Mononuclear cell (primary cell): ENCODE measurements around the gene SPTBN1. TPM values are rescaled to one million over a fixed set of nuclear protein-coding genes. Genes with fewer than 3 reads are reported as not detected.

Experiments
- H3K27me3 ChIP-seq: 2 replicates; pipeline ENCODE4 v1.6.0; 2011; ENCODE audit warnings: low read length, control low read depth; ENCODE audit not compliant: insufficient read depth
- H3K4me1 ChIP-seq: 2 replicates; pipeline ENCODE4 v1.5.1; 2011; ENCODE audit warnings: mild to moderate bottlenecking, low read length, control low read depth; ENCODE audit not compliant: insufficient read depth
- H3K4me3 ChIP-seq: 2 replicates; pipeline ENCODE4 v1.5.1; 2011; ENCODE audit warnings: mild to moderate bottlenecking, low read length, moderate library complexity
- H3K9me3 ChIP-seq: 2 replicates; pipeline ENCODE4 v1.5.1; 2011; ENCODE audit warnings: low read depth, mild to moderate bottlenecking, control low read depth, low read length
- total RNA-seq: library from RNA; depleted of rRNA; stranded (reverse); fragments of >200 nt; gene quantifications from one replicate; pipeline ENCODE4 v1.2.3, GENCODE V29; 2012

The SPTBN1 gene
- total RNA-seq, 1 donor: 107 TPM

DNA sequence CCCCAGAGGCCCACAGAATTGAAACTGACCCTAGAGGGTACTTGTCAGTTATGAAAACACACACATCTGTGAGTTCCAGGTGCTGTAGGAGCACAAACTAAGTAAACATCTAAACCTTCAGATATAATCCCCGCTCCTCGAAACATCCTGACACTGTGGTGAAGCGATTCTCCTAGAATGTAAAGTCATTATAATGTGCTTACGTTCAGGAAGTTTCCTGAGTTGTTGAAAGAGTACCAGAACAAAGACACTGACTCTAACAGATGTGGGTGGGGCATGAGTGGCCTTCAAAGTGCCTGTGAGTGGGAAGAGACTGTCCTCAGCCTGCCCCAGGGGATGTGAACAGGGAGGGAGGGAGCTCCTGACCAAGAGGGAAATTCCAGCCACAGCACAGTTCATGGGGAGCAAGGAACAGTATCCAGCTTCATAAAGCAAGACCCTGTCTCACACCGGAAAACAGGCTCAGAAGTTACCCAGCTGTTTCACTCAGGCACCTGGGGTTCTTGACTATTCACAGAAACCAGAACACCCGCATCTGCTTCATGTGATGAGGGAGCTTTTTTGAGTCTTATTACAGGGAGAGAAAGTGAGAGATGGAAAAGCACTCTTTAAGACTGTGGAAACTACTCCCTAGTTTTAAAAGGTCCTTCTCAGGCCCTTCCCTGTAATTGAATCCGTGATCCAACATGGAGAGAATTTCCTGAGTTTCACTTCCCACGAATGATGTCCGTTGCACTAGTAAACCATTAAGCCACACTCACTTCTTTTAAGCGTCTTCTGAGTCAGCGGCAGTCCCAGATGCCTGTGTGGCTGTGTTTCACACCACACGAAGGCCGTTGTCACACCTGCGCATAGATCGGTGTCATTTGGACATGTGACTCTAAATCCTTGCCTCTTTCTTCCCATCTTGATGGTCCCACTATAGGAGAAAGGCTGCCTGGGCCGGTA, 178.7 kb downstream of the SPTBN1 start:
- Histone ChIP-seq H3K4me3 (no peak overlapping the region), H3K9me3 (no peaks in the 10 kb centered on the region), H3K27me3 (no peaks in the 10 kb centered on the region), H3K4me1 (peaks cover 14% of the 10 kb centered on the region)

DNA sequence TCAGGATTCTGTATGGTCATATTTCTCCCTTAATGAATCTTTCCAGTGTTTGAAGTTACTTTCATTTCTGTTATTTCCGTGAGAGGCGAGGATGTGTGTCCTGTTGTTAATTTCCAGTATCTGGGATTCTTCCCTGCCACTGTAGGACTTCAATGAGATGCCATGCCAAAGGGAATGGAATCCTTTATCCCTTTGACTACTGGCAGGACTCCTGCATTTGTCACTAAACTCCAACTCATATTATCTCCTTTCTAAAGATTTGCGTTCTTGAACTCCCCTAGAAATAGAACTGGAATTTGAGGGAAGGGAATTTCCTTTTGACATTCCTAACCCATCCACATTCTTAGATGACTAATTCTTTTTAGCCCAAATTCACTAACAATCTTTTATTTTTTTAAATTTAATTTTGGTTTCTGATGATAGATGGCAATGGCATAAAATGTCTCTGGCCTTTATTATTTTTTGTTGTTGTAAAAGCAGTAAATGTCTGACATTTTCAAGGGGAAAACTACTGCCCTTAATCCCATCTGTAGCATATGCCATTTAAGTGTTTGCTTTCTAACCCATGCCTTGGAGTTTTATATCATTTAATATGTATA, 179.5 kb downstream of the SPTBN1 start:
- no peaks in the 10 kb centered on the region for H3K27me3 ChIP-seq
- no peaks in the 10 kb centered on the region for H3K9me3 ChIP-seq
- H3K4me1 ChIP-seq: peaks cover 14% of the 10 kb centered on the region
- H3K4me3 ChIP-seq: no peak overlapping the region

DNA sequence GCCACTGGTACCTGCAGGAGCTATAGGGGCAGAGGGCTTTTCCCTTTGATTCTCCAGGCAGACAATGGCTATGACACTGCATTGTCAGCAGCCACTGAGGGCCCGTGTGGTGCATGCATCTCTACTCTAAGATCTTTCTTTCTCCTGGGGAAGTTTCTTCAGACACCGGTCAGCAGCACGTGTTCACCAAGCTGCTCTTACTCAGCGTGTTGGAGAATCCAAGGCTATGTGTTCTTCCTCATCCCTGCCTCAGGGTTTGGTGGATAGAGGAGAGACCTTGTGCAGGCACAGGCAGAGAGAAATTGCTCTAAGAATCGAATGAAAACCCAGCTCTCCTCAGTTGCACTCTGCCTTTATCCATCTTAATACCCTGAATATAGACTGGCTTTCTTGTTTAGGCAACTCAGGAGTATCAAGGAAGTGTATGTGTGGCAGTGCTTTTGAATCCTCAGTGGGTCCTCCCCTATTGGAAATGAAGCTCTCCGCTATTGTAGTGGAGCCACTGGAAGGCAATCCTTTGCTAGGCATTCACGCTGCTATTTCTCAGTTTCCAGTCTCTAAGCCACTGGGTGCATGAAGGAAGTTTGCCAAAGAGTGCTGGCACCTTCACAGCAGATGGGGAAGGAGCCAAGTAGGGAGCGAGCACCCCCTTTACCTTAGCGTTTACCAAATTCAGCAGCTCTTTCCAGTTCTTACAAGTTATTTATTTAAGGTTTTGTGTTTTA, 180.4 kb downstream of the SPTBN1 start:
- H3K27me3 ChIP-seq: no peaks in the 10 kb centered on the region
- H3K4me3 ChIP-seq: no peak overlapping the region
- H3K9me3 ChIP-seq: no peaks in the 10 kb centered on the region
- peaks cover 14% of the 10 kb centered on the region for H3K4me1 ChIP-seq

DNA sequence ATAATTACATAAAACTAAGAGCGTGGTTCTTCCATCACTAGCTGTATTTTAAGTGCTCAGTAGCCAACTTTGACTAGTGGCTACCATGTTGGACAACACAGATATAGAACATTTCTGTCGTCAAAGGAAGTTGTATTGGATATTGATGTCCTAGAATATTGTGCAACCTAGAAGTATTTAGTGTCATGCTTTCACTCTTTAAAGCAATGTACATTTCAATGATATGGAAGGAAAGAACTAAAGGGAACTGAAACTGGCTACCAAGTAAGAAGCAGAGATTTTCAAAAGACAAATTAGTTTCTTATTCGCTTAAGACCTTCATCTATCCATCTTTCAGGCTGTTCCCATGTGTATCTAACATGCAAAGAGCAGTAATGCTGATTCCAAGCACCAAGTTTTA, 182.0 kb downstream of the SPTBN1 start:
- peaks cover 14% of the 10 kb centered on the region for H3K4me1 ChIP-seq
- H3K4me3 ChIP-seq: no peak overlapping the region
- H3K9me3 ChIP-seq: no peaks in the 10 kb centered on the region
- no peaks in the 10 kb centered on the region for H3K27me3 ChIP-seq

DNA sequence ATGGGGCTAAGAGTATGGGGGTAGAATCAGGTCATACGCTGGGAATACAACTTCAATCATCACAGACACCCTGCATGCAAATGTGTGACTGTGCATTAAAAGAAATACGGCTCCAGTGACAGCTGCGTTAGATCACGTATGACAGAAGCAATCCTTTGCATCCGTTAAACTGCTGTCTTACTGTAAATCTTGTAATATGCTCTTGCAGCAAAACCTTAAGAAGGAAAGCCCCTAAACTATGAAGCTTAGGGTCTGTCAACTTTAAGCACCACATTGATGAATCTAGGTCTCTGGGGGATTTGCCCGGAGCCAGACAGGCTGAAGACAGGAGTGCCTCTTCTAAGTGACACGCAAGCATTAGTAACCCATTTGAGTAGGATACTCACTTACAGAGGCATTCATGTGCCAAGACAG, 182.7 kb downstream of the SPTBN1 start:
- Histone ChIP-seq H3K27me3 (no peaks in the 10 kb centered on the region), H3K4me3 (no peak overlapping the region), H3K4me1 (peaks cover 14% of the 10 kb centered on the region), H3K9me3 (no peaks in the 10 kb centered on the region)

DNA sequence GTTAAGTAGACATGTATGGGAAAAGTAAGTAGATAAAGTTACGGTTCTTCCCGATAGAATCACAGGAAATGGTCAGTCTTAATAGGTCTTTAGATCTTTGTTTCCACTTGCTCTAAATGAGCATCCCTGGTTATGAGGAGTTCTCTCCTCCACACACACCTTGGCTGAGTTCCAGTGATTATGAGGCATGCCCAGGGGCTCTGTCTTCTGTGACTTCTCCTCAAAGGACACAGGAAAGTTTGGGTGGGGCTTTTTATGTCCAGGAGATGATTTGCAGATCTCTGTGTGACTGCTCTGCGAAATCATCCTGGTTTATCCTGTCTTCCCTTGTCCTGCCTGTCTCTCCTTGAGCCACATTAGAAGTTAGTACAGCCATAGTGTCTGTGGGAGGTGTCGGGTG, 183.5 kb downstream of the SPTBN1 start:
- Histone ChIP-seq H3K4me3 (no peak overlapping the region), H3K9me3 (no peaks in the 10 kb centered on the region), H3K27me3 (no peaks in the 10 kb centered on the region), H3K4me1 (peaks cover 10% of the 10 kb centered on the region)

DNA sequence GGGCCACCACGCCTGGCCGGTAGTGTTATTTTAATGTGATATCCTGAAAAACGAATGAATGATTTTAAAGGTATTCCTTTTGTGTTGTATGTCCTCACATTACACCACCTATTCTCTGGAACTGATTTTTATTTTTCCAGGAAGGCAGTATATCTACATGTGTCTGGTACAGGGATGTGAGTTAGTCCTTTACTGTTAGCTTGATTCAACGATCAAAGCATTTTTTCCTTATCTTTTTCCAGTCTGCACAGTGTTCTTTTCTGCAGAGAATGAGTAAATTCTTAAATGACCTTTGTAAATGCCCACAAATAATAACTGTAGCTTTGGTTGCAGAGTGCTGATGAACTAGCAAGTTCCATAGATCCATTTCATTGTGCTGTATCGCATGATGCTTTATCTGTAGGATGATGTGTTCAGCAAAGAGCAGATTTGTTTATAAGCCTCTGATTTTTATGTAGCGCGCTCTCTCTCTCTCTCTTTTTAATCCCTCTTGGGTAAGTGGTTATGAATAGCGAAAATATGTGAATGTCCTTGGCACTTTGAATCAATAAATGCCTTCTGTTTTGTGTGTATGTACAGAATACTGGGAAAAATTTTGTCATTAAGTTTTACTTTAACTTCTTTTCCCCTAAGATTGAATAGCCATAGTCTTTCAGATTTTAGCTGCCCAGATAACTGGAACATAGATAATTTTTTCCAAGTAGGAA, 184.9 kb downstream of the SPTBN1 start:
- Histone ChIP-seq H3K4me3 (no peak overlapping the region), H3K9me3 (no peaks in the 10 kb centered on the region), H3K4me1 (peaks cover 5% of the 10 kb centered on the region), H3K27me3 (no peaks in the 10 kb centered on the region)

DNA sequence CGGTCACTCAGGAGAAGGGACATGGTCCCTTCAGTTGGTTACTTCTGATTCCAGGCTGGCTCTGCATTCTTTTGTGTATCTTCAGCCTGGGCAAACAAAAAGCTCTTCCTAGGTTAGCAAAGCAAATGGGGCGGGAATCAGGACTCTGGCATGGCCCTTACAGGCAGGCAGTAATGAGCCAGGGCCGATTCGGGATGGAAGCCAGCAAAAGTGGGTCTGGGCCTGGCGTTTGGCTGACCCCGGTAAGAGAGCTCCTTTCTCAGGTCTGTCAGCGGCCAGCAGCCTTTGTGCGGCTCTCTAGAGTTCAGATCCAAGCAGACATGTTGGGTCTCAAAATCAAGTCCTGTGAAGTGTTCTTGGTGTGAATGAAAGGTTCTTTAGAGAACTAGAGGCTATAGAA, 185.9 kb downstream of the SPTBN1 start:
- Histone ChIP-seq H3K27me3 (no peaks in the 10 kb centered on the region), H3K4me3 (no peak overlapping the region), H3K4me1 (peaks cover 5% of the 10 kb centered on the region), H3K9me3 (no peaks in the 10 kb centered on the region)

DNA sequence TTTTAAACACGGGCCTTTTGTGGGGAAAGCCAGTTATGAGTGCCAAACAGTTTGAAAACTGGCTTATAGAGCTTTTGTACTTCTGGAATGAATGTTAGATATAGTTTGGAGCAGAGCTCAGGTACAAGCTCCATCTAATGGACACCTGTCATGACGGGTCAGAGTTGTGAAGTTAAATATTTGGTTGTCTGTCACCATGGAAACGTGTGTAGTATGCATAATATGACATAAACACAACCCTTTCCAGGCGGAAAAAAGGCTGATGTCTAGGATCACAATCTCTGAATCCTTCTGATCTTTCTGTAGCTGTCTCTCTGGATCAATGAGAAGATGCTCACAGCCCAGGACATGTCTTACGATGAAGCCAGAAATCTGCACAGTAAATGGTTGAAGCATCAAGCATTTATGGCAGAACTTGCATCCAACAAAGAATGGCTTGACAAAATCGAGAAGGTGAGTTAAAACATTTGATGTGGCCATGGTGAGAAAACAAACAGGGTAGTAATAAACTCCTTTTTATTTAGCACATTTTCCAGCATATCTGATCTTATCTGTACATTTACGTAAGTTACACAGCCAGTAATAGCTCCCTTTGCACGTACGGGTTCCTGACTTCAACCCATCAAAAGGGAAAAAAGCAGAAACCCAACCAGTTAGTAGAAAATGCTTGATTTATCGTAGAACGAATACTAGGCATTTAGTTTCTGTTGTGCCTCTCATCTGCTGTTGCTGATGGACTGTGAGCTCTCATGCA, 186.7 kb downstream of the SPTBN1 start:
- H3K4me1 ChIP-seq: peaks cover 5% of the 10 kb centered on the region
- no peaks in the 10 kb centered on the region for H3K27me3 ChIP-seq
- no peak overlapping the region for H3K4me3 ChIP-seq
- no peaks in the 10 kb centered on the region for H3K9me3 ChIP-seq

DNA sequence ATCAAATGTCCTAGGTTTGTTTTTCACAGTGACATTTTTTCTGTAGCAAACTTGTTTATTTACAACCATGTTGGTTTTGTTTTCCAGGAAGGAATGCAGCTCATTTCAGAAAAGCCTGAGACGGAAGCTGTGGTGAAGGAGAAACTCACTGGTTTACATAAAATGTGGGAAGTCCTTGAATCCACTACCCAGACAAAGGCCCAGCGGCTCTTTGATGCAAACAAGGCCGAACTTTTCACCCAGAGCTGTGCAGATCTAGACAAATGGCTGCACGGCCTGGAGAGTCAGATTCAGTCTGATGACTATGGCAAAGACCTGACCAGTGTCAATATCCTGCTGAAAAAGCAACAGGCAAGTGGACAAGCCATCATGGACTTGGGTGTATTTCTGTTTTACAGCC, 188.1 kb downstream of the SPTBN1 start:
- no peaks in the 10 kb centered on the region for H3K4me1 ChIP-seq
- no peaks in the 10 kb centered on the region for H3K27me3 ChIP-seq
- no peak overlapping the region for H3K4me3 ChIP-seq
- H3K9me3 ChIP-seq: no peaks in the 10 kb centered on the region

DNA sequence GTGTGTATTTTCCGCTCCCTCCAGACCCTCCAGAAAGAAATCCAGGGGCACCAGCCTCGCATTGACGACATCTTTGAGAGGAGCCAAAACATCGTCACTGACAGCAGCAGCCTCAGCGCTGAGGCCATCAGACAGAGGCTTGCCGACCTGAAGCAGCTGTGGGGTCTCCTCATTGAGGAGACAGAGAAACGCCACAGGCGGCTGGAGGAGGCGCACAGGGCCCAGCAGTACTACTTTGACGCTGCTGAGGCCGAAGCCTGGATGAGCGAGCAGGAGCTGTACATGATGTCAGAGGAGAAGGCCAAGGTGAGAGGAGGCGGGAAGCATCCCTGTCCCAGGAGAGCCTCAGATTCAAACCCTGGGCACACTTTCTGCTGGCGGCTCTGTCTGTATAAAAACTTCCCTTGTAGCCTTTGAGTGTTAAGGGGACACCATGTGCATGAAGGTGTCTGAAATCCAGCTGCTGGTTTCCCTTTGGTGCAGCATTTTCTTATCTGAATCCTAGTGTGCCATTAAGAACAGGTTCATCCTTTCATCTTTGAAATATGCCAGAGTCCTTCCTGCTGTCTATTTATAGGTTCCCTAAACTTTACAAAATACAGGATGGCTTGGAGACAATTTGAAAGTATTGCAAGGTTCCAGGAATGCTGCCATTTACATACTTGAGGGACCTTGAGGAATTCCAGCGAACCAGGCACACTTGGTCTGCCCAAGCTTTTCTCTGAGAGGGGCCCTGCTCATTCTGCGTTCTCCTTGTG, 190.2 kb downstream of the SPTBN1 start:
- no peaks in the 10 kb centered on the region for H3K9me3 ChIP-seq
- H3K4me1 ChIP-seq: no peaks in the 10 kb centered on the region
- H3K4me3 ChIP-seq: no peak overlapping the region
- H3K27me3 ChIP-seq: no peaks in the 10 kb centered on the region

DNA sequence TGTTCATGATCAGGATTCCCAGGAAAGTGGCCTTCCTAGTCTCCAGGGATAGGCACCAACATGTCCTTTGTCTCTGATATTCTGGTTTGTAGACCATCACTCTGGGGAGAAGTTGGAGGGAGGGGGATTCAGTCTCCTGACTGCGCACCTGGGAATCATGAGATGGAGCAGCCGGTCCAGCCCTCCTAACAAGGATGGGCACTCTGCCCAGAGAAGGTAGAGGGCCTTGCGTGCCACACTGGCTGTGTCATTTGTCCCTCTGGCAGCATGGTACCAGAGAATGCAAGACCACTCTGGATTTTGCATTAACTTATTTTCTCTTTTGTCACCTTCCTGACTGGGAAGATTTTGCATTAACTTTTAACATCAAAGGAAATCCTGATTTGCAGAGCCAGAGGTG, 192.1 kb downstream of the SPTBN1 start:
- Histone ChIP-seq H3K9me3 (no peaks in the 10 kb centered on the region), H3K4me1 (no peaks in the 10 kb centered on the region), H3K27me3 (no peaks in the 10 kb centered on the region), H3K4me3 (no peak overlapping the region)

DNA sequence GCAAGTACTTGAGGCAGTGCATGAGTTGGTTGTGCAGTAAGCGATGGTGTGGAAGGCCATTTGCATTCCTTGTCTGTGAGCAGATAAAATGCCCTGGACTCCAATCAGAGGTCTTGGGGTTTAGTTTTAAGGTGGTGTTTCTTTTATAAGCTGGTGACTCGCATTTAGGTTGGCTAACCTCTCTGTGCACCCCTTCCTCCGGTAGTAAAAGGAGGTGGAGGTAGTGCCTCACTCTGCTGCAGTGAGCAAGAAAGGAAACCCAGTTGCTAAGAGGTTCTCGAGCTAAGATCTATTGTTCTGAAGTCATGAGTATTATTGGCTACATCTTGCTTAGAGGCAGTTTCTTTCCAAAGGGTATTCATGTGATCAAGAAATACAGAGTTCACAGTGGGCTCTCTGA, 193.1 kb downstream of the SPTBN1 start:
- Histone ChIP-seq H3K4me1 (no peaks in the 10 kb centered on the region), H3K9me3 (no peaks in the 10 kb centered on the region), H3K27me3 (no peaks in the 10 kb centered on the region), H3K4me3 (no peak overlapping the region)

DNA sequence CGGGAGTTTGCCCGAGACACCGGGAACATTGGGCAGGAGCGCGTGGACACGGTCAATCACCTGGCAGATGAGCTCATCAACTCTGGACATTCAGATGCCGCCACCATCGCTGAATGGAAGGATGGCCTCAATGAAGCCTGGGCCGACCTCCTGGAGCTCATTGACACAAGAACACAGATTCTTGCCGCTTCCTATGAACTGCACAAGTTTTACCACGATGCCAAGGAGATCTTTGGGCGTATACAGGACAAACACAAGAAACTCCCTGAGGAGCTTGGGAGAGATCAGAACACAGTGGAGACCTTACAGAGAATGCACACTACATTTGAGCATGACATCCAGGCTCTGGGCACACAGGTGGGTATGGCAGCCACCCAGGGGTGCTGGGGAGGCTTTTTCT, 193.5 kb downstream of the SPTBN1 start:
- Histone ChIP-seq H3K4me3 (no peak overlapping the region), H3K9me3 (no peaks in the 10 kb centered on the region), H3K4me1 (no peaks in the 10 kb centered on the region), H3K27me3 (no peaks in the 10 kb centered on the region)
